Spleen (tissue), 7 donors: Measurements from ENCODE around the gene APC.

Source experiments
- POLR2A ChIP-seq, 3 donors: fragments of 450-650 bp; IDR thresholded peaks; one replicate each; pipeline ENCODE4 v1.5.1; 2017; ENCODE audit warnings: antibody characterized with exemption in 3 of 3, mild to moderate bottlenecking in 1 of 3
- POLR2AphosphoS5 ChIP-seq, 3 donors: sonication (generic); formaldehyde crosslinking; IDR thresholded peaks; one replicate each; pipeline ENCODE4 v1.5.1; 2017; ENCODE audit warnings: antibody characterized with exemption in 3 of 3
- TF ChIP-seq, protein P1 (sequence below), 11 experiments: fragments of 200-600 bp in 7 of 11; fragments of 450-650 bp in 4 of 11; sonication (generic) in 4 of 11; IDR thresholded peaks in 8 of 11; conservative IDR thresholded peaks in 3 of 11; 1 replicate in 7 of 11; 2 replicates in 4 of 11; pipeline versions ENCODE4 v1.4.0 to v1.8.0; 2016 to 2021; ENCODE audit warnings: antibody characterized with exemption in 11 of 11, inconsistent platforms in 4 of 11, mild to moderate bottlenecking in 1 of 11
- donor health status: DM: no; HTN: no; CAD: no; lungs with moderate emphysema.
- donor health status: DM: no; HTN: no; CAD: no.
- donor health status: DM: no; HTN: no; CAD: no.

- TF ChIP-seq, protein P1, sequence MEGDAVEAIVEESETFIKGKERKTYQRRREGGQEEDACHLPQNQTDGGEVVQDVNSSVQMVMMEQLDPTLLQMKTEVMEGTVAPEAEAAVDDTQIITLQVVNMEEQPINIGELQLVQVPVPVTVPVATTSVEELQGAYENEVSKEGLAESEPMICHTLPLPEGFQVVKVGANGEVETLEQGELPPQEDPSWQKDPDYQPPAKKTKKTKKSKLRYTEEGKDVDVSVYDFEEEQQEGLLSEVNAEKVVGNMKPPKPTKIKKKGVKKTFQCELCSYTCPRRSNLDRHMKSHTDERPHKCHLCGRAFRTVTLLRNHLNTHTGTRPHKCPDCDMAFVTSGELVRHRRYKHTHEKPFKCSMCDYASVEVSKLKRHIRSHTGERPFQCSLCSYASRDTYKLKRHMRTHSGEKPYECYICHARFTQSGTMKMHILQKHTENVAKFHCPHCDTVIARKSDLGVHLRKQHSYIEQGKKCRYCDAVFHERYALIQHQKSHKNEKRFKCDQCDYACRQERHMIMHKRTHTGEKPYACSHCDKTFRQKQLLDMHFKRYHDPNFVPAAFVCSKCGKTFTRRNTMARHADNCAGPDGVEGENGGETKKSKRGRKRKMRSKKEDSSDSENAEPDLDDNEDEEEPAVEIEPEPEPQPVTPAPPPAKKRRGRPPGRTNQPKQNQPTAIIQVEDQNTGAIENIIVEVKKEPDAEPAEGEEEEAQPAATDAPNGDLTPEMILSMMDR (IDR thresholded peaks at IDR 0.05 in 8 of 11, conservative IDR thresholded peaks at IDR 0.05 in 3 of 11): no peak
- no peak for TF ChIP-seq POLR2AphosphoS5 (IDR thresholded peaks at IDR 0.05)
- TF ChIP-seq POLR2A (IDR thresholded peaks at IDR 0.05): no peak
These were observed 44.4 kb upstream of the APC start for GRCh38 chr5:112693301-112693700.
